SK-N-SH (cell line): ENCODE measurements around the gene THSD7B. TPM values are rescaled to one million over a fixed set of nuclear protein-coding genes. Genes with fewer than 3 reads are reported as not detected.

Experiments
- CTCF ChIA-PET: fragments of 300-600, 350-600 bp; formaldehyde crosslinking; extraction: SDS; loops from one replicate; lab custom pipeline; 2021; lab: Yijun Ruan, JAX
- POLR2A ChIA-PET: fragments of 350-600 bp; sonication (Branson Sonifier 250); formaldehyde crosslinking; extraction: SDS; loops from one replicate; lab custom pipeline; 2020; ENCODE audit warnings: antibody characterized with exemption, inconsistent platforms; lab: Yijun Ruan, JAX
- DNase-seq: peaks from one replicate; pipeline ENCODE4 v3.0.0; 2012
- H2AFZ ChIP-seq: fragments of 200-600 bp; sonication (generic); 2 replicates; pipeline ENCODE4 v1.8.1; 2016; ENCODE audit warnings: antibody characterized with exemption, mild to moderate bottlenecking, low read depth
- H3F3A ChIP-seq: fragments of 200-600 bp; sonication (generic); replicated peaks from 2 replicates; pipeline ENCODE3; 2016; ENCODE audit warnings: antibody characterized with exemption, mild to moderate bottlenecking; ENCODE audit not compliant: insufficient read depth
- H3K27ac ChIP-seq, 2 experiments: fragments of 200-500 bp in 1 of 2; fragments of 200-600 bp in 1 of 2; sonication (Bioruptor generic) in 1 of 2; sonication (generic), shearing (Covaris generic) in 1 of 2; 2 replicates each; pipeline versions ENCODE4 v1.5.1 to v1.6.1; 2014 to 2016; ENCODE audit warnings: low read depth in 2 of 2, inconsistent platforms in 1 of 2, low read length in 1 of 2, mild to moderate bottlenecking in 1 of 2, mixed read lengths in 1 of 2
- H3K27me3 ChIP-seq: fragments of 200-600 bp; sonication (generic), shearing (Covaris generic); 2 replicates; pipeline ENCODE4 v1.6.1; 2016; ENCODE audit warnings: mixed run types; ENCODE audit not compliant: insufficient read depth
- H3K36me3 ChIP-seq, 2 experiments: fragments of 200-500 bp in 1 of 2; fragments of 200-600 bp in 1 of 2; sonication (Bioruptor generic) in 1 of 2; sonication (generic) in 1 of 2; replicated peaks in 1 of 2; 2 replicates each; pipeline versions ENCODE3 to v1.5.1; 2014 to 2016; ENCODE audit warnings: low read length in 1 of 2, mild to moderate bottlenecking in 1 of 2; ENCODE audit not compliant: insufficient read depth in 2 of 2, control insufficient read depth in 1 of 2
- H3K4me1 ChIP-seq, 2 experiments: fragments of 200-500 bp in 1 of 2; fragments of 200-600 bp in 1 of 2; sonication (Bioruptor generic) in 1 of 2; sonication (generic), shearing (Covaris generic) in 1 of 2; 2 replicates each; pipeline versions ENCODE4 v1.5.1 to v1.6.1; 2014 to 2016; ENCODE audit warnings: low read depth in 1 of 2, low read length in 1 of 2, mixed run types in 1 of 2; ENCODE audit not compliant: insufficient read depth in 2 of 2, control insufficient read depth in 1 of 2
- H3K4me2 ChIP-seq: fragments of 200-600 bp; sonication (generic), shearing (Covaris generic); 2 replicates; pipeline ENCODE4 v1.6.1; 2017; ENCODE audit warnings: mixed run types
- H3K4me3 ChIP-seq, 2 experiments: fragments of 200-500 bp in 1 of 2; fragments of 200-600 bp in 1 of 2; sonication (Bioruptor generic) in 1 of 2; sonication (generic), shearing (Covaris generic) in 1 of 2; 2 replicates each; pipeline versions ENCODE4 v1.5.1 to v1.8.1; 2014 to 2016; ENCODE audit warnings: low read depth in 2 of 2, inconsistent platforms in 1 of 2, low read length in 1 of 2, mild to moderate bottlenecking in 1 of 2, mixed read lengths in 1 of 2, moderate library complexity in 1 of 2
- H3K79me2 ChIP-seq: fragments of 200-600 bp; sonication (generic); 2 replicates; pipeline ENCODE4 v1.8.1; 2017; ENCODE audit warnings: mild to moderate bottlenecking; ENCODE audit not compliant: insufficient read depth
- H3K9ac ChIP-seq: fragments of 200-600 bp; sonication (generic); 2 replicates; pipeline ENCODE4 v1.6.1; 2017; ENCODE audit warnings: mixed run types
- H3K9me2 ChIP-seq: fragments of 200-600 bp; sonication (generic); 2 replicates; pipeline ENCODE4 v1.6.1; 2017; ENCODE audit warnings: mixed run types
- H3K9me3 ChIP-seq: fragments of 200-600 bp; sonication (generic); 2 replicates; pipeline ENCODE4 v1.6.1; 2017; ENCODE audit warnings: mixed run types, mild to moderate bottlenecking, moderate library complexity
- H4K20me1 ChIP-seq: fragments of 200-600 bp; sonication (generic); 2 replicates; pipeline ENCODE4 v1.6.1; 2017; ENCODE audit warnings: mild to moderate bottlenecking, mixed run types; ENCODE audit not compliant: insufficient read depth
- CTCF ChIP-seq: fragments of 200-600 bp; sonication (generic); IDR thresholded peaks from 2 replicates; pipeline ENCODE4 v1.6.1; 2017; ENCODE audit warnings: antibody characterized with exemption, mild to moderate bottlenecking, moderate library complexity
- ELF1 ChIP-seq: IDR thresholded peaks from 2 replicates; pipeline ENCODE4 v1.4.0; 2012
- EP300 ChIP-seq, 2 experiments: IDR thresholded peaks; 2 replicates each; pipeline versions ENCODE4 v1.4.0 to v1.6.1; 2012; ENCODE audit warnings: borderline replicate concordance in 1 of 2, low read depth in 1 of 2, low read length in 1 of 2
- FOXJ3 ChIP-seq: sonication (generic); formaldehyde crosslinking; IDR thresholded peaks from 2 replicates; pipeline ENCODE4 v1.5.1; 2020; ENCODE audit warnings: mild to moderate bottlenecking, missing genetic modification reagents
- REST ChIP-seq: IDR thresholded peaks from 2 replicates; pipeline ENCODE4 v1.6.1; 2012; ENCODE audit warnings: mild to moderate bottlenecking, low read depth, low read length, moderate library complexity
- RFX5 ChIP-seq: IDR thresholded peaks from 2 replicates; pipeline ENCODE4 v1.6.1; 2012; ENCODE audit warnings: mild to moderate bottlenecking, improper control_type of control experiment, low read length
- TAF1 ChIP-seq: IDR thresholded peaks from 2 replicates; pipeline ENCODE4 v1.6.1; 2012; ENCODE audit warnings: low read depth, mild to moderate bottlenecking, low read length, moderate library complexity, borderline replicate concordance
- YY1 ChIP-seq: IDR thresholded peaks from 2 replicates; pipeline ENCODE4 v1.4.0; 2012; ENCODE audit warnings: low read depth, mild to moderate bottlenecking
- ZBTB33 ChIP-seq: IDR thresholded peaks from 2 replicates; pipeline ENCODE4 v1.4.0; 2012; ENCODE audit warnings: low read depth, borderline replicate concordance
- WGBS: methylation state at CpG from one replicate; pipeline ENCODE4 v1.1.6; 2017; ENCODE audit warnings: low lambda C conversion rate; 5-methylcytosine and 5-hydroxymethylcytosine counted together
- polyA plus RNA-seq, 3 experiments: library from polyadenylated mRNA; depleted of rRNA; stranded (reverse); fragments of >200 nt; gene quantifications; 2 replicates each; pipeline ENCODE4 v1.2.3, GENCODE V29; 2012

Gene THSD7B
- polyA plus RNA-seq, 1 of the 3 experiments (the other 2 are of a cell fraction) = not detected

GRCh38 chr2:136997557-136997956 lies 232.2 kb downstream of the THSD7B start:
- Histone ChIP-seq H3K79me2 (no peaks in the 10 kb centered on the region), H3K4me2 (no peak overlapping the region), H3K36me3 (no peaks in the 10 kb centered on the region), H3K9me3 (no peaks in the 10 kb centered on the region), H3K27me3 (no peaks in the 10 kb centered on the region)
- no peak for TF ChIP-seq EP300 (IDR thresholded peaks at IDR 0.05; ENCODE audit: borderline replicate concordance in 1 of 2, low read depth in 1 of 2, low read length in 1 of 2)
- no peak for TF ChIP-seq TAF1
- no peak for TF ChIP-seq FOXJ3
- TF ChIP-seq, all 33 proteins: peak for 0
- WGBS = 70% methylated on average over 1 of the region's 1 CpG
- H3K4me1 ChIP-seq = no peaks in the 10 kb centered on the region
- H4K20me1 ChIP-seq = no peaks in the 10 kb centered on the region
- H2AFZ ChIP-seq = no peak overlapping the region
- H3K27ac ChIP-seq = no peak overlapping the region
- H3K9me2 ChIP-seq = no peaks in the 10 kb centered on the region
- no peak overlapping the region for H3K4me3 ChIP-seq
- CTCF ChIA-PET = no interaction called here
- DNase-seq = no peak
- H3K9ac ChIP-seq = no peak overlapping the region
- no peaks in the 10 kb centered on the region for H3F3A ChIP-seq
- POLR2A ChIA-PET = no interaction called here

- Histone ChIP-seq H3K36me3 (no peaks in the 10 kb centered on the region), H3K27ac (no peak overlapping the region), H3K4me3 (no peak overlapping the region), H4K20me1 (no peaks in the 10 kb centered on the region), H3F3A (no peaks in the 10 kb centered on the region), H3K9me3 (no peaks in the 10 kb centered on the region), H3K4me2 (no peak overlapping the region), H3K4me1 (peaks cover 0 to 2% of the 10 kb centered on the region in 2 experiments; a peak in 2 of 4 replicates), H3K9ac (no peak overlapping the region), H3K79me2 (no peaks in the 10 kb centered on the region), H2AFZ (no peak overlapping the region), H3K27me3 (no peaks in the 10 kb centered on the region), H3K9me2 (no peaks in the 10 kb centered on the region)
- 22% methylated on average over 2 of the region's 2 CpGs for WGBS
- DNase-seq = no peak
- ChIA-PET CTCF (no interaction called here), POLR2A (no interaction called here)
- no peak for TF ChIP-seq ELF1
- TF ChIP-seq YY1 = no peak
- TF ChIP-seq CTCF = no peak
- TF ChIP-seq TAF1 = no peak
- no peak for TF ChIP-seq RFX5
- TF ChIP-seq REST = no peak
- no peak for TF ChIP-seq ZBTB33
Observed at GRCh38 chr2:137000811-137001210, 235.5 kb downstream of the THSD7B start.
